CD4-positive, alpha-beta T cell treated with Interleukin-12 subunit alpha and Interleukin-12 subunit beta, for 1 hour (primary cell): ENCODE measurements around the gene MYO1B.
"Not testable (repeated sequence)": the region's sequence is repeated elsewhere in the genome, so short reads cannot be mapped to it uniquely, and the experiment has no call there.

Experiments used
- DNase-seq: peaks from one replicate; pipeline ENCODE4 v3.0.0-alpha.2; 2020

Gene MYO1B

GRCh38 chr2:191415858-191416257, 170.7 kb downstream of the MYO1B start:
- no peak for DNase-seq

- no peak for DNase-seq
Measured at GRCh38 chr2:191417746-191418145, 172.5 kb downstream of the MYO1B start.

GRCh38 chr2:191421950-191422349, 176.7 kb downstream of the MYO1B start:
- DNase-seq, result no peak

GRCh38 chr2:191427031-191427430, 181.8 kb downstream of the MYO1B start:
- DNase-seq, result no peak

- DNase-seq, result no peak
Measured at GRCh38 chr2:191428141-191428540, 182.9 kb downstream of the MYO1B start.

GRCh38 chr2:191430476-191430875, 185.3 kb downstream of the MYO1B start:
- no peak for DNase-seq

GRCh38 chr2:191432121-191432520, 186.9 kb downstream of the MYO1B start:
- no peak for DNase-seq

- DNase-seq, result no peak
Measured at GRCh38 chr2:191434072-191434471, 188.9 kb downstream of the MYO1B start.

- no peak for DNase-seq
Measured at GRCh38 chr2:191435141-191435540, 189.9 kb downstream of the MYO1B start.

- DNase-seq, result no peak
Measured at GRCh38 chr2:191436368-191437055, 191.3 kb downstream of the MYO1B start.

- no peak for DNase-seq
Measured at GRCh38 chr2:191439481-191439880, 194.3 kb downstream of the MYO1B start.

- DNase-seq, result no peak
Measured at GRCh38 chr2:191441496-191442214, 196.5 kb downstream of the MYO1B start.

GRCh38 chr2:191443446-191443845, 198.2 kb downstream of the MYO1B start:
- no peak for DNase-seq

GRCh38 chr2:191446910-191447309, 201.7 kb downstream of the MYO1B start:
- no peak for DNase-seq

GRCh38 chr2:191451116-191451515, 205.9 kb downstream of the MYO1B start:
- DNase-seq, result no peak

GRCh38 chr2:191452065-191452464, 206.9 kb downstream of the MYO1B start:
- DNase-seq, result no peak

- no peak for DNase-seq
Measured at GRCh38 chr2:191453761-191454160, 208.6 kb downstream of the MYO1B start.

- DNase-seq, result not testable (repeated sequence)
Measured at GRCh38 chr2:191456506-191456905, 211.3 kb downstream of the MYO1B start.

GRCh38 chr2:191459158-191459557, 214.0 kb downstream of the MYO1B start:
- DNase-seq, result no peak

- DNase-seq, result no peak
Measured at GRCh38 chr2:191462370-191462769, 217.2 kb downstream of the MYO1B start.

GRCh38 chr2:191463790-191464189, 218.6 kb downstream of the MYO1B start:
- no peak for DNase-seq

- no peak for DNase-seq
Measured at GRCh38 chr2:191465766-191466420, 220.7 kb downstream of the MYO1B start.

GRCh38 chr2:191467113-191467512, 221.9 kb downstream of the MYO1B start:
- DNase-seq, result no peak

- DNase-seq, result no peak
Measured at GRCh38 chr2:191470306-191470705, 225.1 kb downstream of the MYO1B start.
